Activated T-cell treated with anti-CD3 and anti-CD28 coated beads for 48 hours (primary cell): ENCODE data around the gene RNF31.
A peak's percentile ranks its signal among the peaks of the same experiment; 100 is the strongest.

Source experiments
- DNase-seq: peaks from one replicate; pipeline ENCODE4 v3.0.0-alpha.2; 2020; ENCODE audit warnings: low read depth

The RNF31 gene

GRCh38 chr14:24116128-24116814, 31.0 kb upstream of the RNF31 start:
- DNase-seq = no peak

- DNase-seq = no peak
Measured at GRCh38 chr14:24117179-24117578, 30.1 kb upstream of the RNF31 start.

- DNase-seq = no peak
Measured at GRCh38 chr14:24119691-24120090, 27.6 kb upstream of the RNF31 start.

- no peak for DNase-seq
Measured at GRCh38 chr14:24121210-24121609, 26.1 kb upstream of the RNF31 start.

- DNase-seq = no peak
Measured at GRCh38 chr14:24122416-24122815, 24.9 kb upstream of the RNF31 start.

GRCh38 chr14:24122898-24123297, 24.4 kb upstream of the RNF31 start:
- DNase-seq = no peak

- no peak for DNase-seq
Measured at GRCh38 chr14:24123424-24124417, 23.6 kb upstream of the RNF31 start.

- no peak for DNase-seq
Measured at GRCh38 chr14:24126939-24127338, 20.4 kb upstream of the RNF31 start.

GRCh38 chr14:24127673-24128072, 19.6 kb upstream of the RNF31 start:
- DNase-seq = no peak

GRCh38 chr14:24129410-24129998, 17.8 kb upstream of the RNF31 start:
- DNase-seq = no peak

- no peak for DNase-seq
Measured at GRCh38 chr14:24130380-24130716, 16.9 kb upstream of the RNF31 start, which contains the start of gene FITM1. Gene FITM1, plus strand, starts transcription at chr14:24130659. Its CDS starts 905 bp downstream, at chr14:24131564.

- no peak for DNase-seq
Measured at GRCh38 chr14:24130717-24131548, 16.4 kb upstream of the RNF31 start.

GRCh38 chr14:24131549-24131966, 15.7 kb upstream of the RNF31 start:
- no peak for DNase-seq

- no peak for DNase-seq
Measured at GRCh38 chr14:24132061-24132685, 15.1 kb upstream of the RNF31 start.

- DNase-seq = no peak
Measured at GRCh38 chr14:24132976-24133375, 14.3 kb upstream of the RNF31 start.

- DNase-seq = no peak
Measured at GRCh38 chr14:24133735-24134134, 13.6 kb upstream of the RNF31 start.

GRCh38 chr14:24135584-24135833, 11.8 kb upstream of the RNF31 start:
- DNase-seq = no peak

- peak; percentile 94 for DNase-seq
Measured at GRCh38 chr14:24135834-24136683, 11.2 kb upstream of the RNF31 start, which contains the start of gene PSME1. Gene PSME1, plus strand, starts transcription at chr14:24136194. Its CDS starts 69 bp downstream, at chr14:24136263.

GRCh38 chr14:24136684-24137528, 10.4 kb upstream of the RNF31 start:
- DNase-seq = no peak
